Measurements from ENCODE around the gene RAPGEF5. TPM values are rescaled to one million over a fixed set of nuclear protein-coding genes. Genes with fewer than 3 reads are reported as not detected.

The RAPGEF5 gene
- total RNA-seq, 1 donor from 2014 or later: 106 TPM

GRCh38 chr7:22127835-22128527 lies 229.0 kb downstream of the RAPGEF5 start:
- DNase-seq (ENCODE audit: low read depth, low spot score): peak; percentile 93

- DNase-seq (ENCODE audit: low read depth, low spot score): no peak
Measured at GRCh38 chr7:22125436-22125835, 231.5 kb downstream of the RAPGEF5 start.

- DNase-seq (ENCODE audit: low read depth, low spot score): no peak
Measured at GRCh38 chr7:22124941-22125340, 232.0 kb downstream of the RAPGEF5 start.

GRCh38 chr7:22123139-22123538 lies 233.8 kb downstream of the RAPGEF5 start:
- no peak for DNase-seq (ENCODE audit: low read depth, low spot score)

GRCh38 chr7:22121702-22122474 lies 235.1 kb downstream of the RAPGEF5 start:
- peak; percentile 92 for DNase-seq (ENCODE audit: low read depth, low spot score)

GRCh38 chr7:22120391-22121053 lies 236.4 kb downstream of the RAPGEF5 start:
- DNase-seq (ENCODE audit: low read depth, low spot score): no peak

GRCh38 chr7:22117222-22117621 lies 239.7 kb downstream of the RAPGEF5 start:
- DNase-seq (ENCODE audit: low read depth, low spot score): no peak

GRCh38 chr7:22116451-22117030 lies 240.4 kb downstream of the RAPGEF5 start:
- DNase-seq (ENCODE audit: low read depth, low spot score): no peak

GRCh38 chr7:22115689-22116088 lies 241.3 kb downstream of the RAPGEF5 start:
- no peak for DNase-seq (ENCODE audit: low read depth, low spot score)

- DNase-seq (ENCODE audit: low read depth, low spot score): no peak
Measured at GRCh38 chr7:22114440-22114981, 242.4 kb downstream of the RAPGEF5 start.

- DNase-seq (ENCODE audit: low read depth, low spot score): no peak
Measured at GRCh38 chr7:22113041-22113440, 243.9 kb downstream of the RAPGEF5 start.

- DNase-seq (ENCODE audit: low read depth, low spot score): no peak
Measured at GRCh38 chr7:22111661-22112060, 245.3 kb downstream of the RAPGEF5 start.

GRCh38 chr7:22110881-22111280 lies 246.1 kb downstream of the RAPGEF5 start:
- DNase-seq (ENCODE audit: low read depth, low spot score): no peak

- peak; percentile 63 for DNase-seq (ENCODE audit: low read depth, low spot score)
Measured at GRCh38 chr7:22110227-22110839, 246.6 kb downstream of the RAPGEF5 start.

- no peak for DNase-seq (ENCODE audit: low read depth, low spot score)
Measured at GRCh38 chr7:22109761-22110160, 247.2 kb downstream of the RAPGEF5 start.

- DNase-seq (ENCODE audit: low read depth, low spot score): no peak
Measured at GRCh38 chr7:22108151-22108845, 248.7 kb downstream of the RAPGEF5 start.

- DNase-seq (ENCODE audit: low read depth, low spot score): no peak
Measured at GRCh38 chr7:22105550-22105949, 251.4 kb downstream of the RAPGEF5 start.

- DNase-seq (ENCODE audit: low read depth, low spot score): no peak
Measured at GRCh38 chr7:22094413-22095342, 262.3 kb downstream of the RAPGEF5 start.

GRCh38 chr7:22093936-22094335 lies 263.0 kb downstream of the RAPGEF5 start:
- DNase-seq (ENCODE audit: low read depth, low spot score): no peak

All from pulmonary artery endothelial cell (primary cell).